Measurements from ENCODE around the gene ARAP2. TPM values are rescaled to one million over a fixed set of nuclear protein-coding genes. Genes with fewer than 3 reads are reported as not detected.

The ARAP2 gene
- total RNA-seq, 1 donor from 2014 or later, result 1.9 TPM

DNA sequence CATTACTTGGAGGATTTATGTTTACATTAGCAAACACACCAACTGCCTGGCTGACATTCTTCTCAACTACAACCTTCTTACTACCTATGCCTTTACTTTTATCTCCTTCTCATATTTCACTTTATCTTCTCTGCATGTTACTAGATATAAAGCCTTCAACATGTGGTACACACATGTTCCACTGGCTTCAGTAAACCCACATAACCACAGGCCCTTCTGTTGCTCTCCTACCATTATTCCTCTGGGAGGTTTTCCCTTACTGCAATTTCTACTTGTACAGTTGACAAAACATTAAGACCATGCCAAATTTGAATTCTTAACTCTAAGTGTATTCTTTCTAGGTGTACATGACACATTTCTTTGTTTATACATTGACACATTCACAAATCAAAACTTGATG lies 133.1 kb downstream of the ARAP2 start:
- DNase-seq, result no peak

DNA sequence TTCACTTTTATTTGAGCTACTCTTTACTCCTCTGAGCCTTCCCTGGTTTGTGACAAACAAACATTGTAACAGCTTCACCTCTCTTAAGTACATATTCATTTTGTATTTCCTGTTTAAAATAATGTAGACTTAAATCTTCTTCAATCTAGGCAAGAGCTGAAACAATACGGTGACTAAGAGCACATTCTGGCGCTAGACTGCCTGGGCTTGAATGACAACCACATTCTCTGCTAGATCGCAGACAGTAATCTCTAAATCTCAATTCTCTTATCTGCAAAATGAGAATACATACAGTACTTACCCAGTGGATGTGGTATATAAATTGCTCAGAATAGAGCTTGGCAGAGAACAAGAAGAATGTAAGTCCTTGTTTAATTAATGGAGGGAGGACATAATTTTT lies 144.8 kb downstream of the ARAP2 start:
- no peak for DNase-seq

DNA sequence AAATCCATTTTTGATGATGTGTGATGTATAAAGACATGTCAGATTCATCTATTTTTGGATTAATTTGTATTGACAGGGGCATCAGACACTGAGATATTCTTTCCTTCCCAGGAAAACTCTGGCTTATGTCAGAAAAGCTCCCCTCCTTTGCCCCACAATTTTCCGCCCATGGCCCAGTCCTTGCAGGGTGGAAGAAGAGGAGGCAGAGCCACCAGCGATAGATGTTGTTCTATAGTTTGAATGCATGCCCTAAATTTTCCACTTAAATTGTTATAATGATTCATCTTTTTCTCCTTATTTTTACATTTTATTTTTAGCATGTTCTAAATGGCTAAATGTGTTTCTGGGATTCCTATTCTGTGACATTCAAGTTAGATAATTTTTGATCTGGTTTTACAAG lies 149.3 kb downstream of the ARAP2 start:
- no peak for DNase-seq

DNA sequence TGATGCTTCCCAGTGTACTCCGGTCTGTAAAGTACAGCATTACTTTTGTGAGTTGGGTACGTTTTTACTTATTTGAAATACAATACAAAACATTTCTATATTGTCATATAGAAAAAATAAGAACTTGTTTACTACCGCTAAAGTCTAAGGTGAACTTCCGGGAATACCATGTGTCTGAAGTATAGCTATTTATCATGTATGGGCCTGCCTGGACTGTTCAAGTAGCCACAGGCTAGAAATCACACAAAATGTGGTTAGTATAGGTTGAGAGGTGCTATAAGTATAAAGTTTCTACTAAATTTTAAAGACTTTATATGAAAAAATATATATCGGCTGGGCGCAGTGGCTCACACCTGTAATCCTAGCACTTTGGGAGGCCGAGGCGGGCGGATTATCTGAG lies 152.3 kb downstream of the ARAP2 start:
- DNase-seq, result no peak

DNA sequence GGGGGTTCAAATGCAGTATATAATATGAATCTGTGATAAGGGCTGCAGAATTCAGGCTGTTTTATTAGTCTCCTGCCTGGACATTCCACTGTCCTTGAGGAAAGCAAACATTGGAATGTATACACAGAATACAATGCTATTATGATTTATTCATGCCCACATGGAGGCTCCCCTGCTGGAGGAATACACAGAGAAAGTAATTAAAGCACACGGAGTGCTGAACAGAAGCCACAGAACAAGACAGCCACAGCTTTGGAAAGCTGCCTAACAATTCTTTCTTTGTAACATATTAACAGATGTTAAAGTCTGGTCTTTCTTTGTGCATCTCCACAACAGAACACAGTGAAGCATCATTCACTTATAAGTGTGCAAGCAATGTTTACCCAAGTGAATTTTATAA lies 155.8 kb downstream of the ARAP2 start:
- DNase-seq, result no peak

DNA sequence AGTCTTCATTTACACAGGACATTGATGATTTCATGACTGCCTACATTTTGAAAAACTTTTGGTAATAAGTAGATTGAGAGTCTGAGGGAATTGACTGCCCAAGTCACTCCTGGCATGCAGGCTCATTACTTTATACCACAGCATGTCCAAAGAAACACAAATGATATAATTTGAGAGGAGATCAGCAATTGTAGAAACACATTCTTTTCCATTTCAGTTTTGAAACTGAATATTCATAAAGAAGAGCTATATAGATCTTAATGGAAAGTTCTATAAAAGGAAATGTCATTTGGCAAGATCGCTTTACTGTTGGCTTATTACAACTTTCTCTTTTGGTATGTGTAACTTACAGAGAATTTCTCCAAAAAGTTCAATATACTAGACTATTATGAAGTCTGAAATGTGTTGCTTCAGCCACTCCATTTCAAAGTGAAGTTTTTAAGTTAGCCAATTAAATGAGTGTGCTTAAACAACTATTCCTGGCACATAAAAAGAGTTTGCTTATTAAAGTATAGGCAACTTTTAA lies 158.0 kb downstream of the ARAP2 start:
- no peak for DNase-seq

DNA sequence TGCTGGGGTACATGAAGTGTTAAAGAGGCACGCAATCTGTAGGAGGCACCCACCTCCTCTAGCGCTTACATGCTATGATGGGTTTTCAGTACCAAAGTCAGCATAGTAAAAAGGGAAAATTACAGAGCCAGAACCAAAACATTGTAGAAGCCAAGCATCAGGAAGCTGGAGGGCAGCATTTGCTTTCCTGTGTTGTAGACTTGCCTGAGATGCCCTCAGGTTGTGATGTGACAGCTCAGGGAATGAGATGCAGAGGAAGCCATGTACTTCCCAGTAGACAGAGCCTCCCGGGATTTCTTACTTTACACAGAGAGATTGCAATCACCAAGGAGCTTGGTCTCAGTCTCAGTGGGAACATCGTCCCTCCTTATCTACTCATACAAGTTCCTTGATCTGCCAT lies 161.5 kb downstream of the ARAP2 start:
- no peak for DNase-seq

DNA sequence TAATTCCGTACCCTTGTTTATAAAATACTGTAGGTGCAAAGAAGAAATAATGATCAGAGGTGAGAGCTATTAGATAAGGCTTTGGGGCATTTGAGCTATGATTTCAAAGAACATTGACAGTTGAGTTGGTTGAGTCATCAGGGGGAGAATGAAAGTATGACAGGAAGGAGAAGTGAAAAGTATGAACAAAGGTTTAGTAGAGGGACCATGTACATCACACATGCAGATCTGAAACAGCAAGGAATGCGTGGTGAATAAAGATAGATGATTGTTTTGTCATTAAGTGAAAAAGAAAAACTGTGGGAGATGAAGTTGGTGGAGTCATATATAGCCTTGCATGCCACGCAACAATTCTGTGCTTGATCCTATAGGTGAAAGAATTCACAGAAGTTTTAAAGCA lies 163.1 kb downstream of the ARAP2 start:
- DNase-seq, result no peak

DNA sequence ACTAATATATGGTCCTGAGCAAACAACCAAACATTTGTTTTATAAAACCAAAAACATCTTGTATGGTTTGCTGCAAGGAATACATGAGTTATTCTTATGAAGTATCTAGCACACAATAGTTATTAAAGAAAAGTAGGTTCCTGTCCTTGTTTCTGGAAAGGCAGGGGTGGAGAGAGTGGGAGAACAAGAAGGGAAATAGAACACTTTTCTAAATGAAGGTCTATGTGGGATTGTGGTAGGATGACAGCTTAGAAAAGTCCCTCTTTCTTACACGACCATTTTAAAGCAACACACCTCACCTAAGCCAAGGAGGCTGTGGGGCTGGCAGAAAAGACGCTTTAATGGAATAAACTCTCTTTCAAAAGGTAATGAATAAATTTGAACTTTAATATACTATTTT lies 164.6 kb downstream of the ARAP2 start:
- DNase-seq, result no peak

DNA sequence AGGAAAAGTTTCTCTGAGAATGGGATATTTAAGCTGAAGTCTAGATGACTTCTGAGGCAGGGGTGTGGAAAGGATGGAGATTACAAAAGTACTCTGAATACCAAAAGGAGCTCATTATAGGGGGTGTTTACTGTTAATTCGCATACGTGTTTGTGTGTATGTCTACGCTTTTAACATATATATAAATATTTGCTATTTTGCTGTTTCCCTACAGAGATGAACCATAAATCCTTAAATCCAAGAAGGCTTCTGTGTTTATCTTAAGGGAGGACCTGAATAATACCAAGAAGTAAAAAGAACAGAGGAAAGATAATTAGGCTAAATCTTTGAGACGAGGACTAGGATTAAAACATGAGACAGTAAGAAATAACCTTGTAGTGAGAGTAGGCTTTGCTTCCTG lies 166.0 kb downstream of the ARAP2 start:
- no peak for DNase-seq

DNA sequence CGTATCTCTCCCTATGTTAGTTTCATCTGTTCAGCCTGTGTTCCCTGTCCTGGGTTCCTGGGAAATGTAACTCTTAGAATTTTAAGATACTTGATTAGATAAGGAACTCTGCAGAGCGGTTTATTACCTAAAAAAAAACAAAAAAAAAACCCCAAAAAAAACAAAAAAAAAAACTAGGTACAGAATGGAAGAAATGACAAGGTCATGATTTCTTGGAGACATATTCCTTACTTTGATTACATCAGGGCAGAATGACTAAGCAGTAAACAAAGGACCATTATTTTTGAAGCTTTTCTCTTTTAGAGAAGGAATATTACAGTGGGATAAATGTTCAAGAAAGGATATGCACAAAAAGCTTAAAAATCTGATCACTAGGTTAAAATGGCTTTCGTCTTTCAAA lies 171.8 kb downstream of the ARAP2 start:
- DNase-seq, result no peak

DNA sequence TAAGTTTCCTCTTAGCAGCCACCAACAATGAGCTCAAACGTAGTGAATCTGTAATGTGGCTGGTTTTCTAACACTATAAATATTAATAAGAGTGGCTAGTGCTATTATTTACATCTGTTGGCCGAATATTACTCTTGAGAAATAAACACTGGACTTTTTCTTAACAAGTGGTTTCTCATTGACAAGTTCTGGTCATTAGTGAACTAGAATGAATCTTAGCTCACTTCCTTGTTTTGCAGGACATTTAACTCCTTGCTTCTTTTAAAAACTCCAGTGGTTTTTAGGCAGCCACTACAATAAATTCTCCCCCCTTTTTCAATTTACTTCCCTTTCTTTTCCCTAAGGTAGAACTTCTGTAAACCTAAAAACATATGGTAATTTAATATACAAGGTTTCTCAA lies 177.2 kb downstream of the ARAP2 start:
- no peak for DNase-seq

DNA sequence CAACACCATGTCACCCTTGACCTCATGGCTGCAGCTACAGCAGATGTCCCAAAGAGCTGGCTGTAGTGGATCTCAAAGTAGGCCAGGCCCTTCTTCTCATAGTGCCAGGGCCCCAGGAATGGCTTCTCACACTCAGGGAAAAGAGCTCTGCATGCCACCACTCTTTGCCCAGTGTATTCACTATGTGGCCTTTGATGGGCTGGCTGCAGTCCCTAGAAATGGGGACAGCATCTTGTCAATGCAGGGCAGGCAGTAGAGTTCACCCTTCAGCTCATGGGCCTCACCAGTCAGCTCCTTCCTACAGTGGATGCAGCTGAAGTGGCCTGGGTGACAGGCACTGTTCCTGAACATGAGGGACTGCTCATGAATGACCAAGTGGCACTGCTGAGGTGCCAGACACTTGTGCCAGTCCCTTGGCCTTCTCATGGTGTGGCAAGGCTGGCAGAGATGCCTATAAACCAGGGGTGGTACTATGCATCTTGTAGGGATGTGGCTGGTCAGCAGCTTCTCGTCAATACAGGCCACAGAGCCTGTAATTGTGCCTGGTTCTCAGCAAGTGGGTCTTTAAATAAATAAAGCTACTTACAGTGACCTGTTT lies 178.9 kb downstream of the ARAP2 start:
- no peak for DNase-seq

DNA sequence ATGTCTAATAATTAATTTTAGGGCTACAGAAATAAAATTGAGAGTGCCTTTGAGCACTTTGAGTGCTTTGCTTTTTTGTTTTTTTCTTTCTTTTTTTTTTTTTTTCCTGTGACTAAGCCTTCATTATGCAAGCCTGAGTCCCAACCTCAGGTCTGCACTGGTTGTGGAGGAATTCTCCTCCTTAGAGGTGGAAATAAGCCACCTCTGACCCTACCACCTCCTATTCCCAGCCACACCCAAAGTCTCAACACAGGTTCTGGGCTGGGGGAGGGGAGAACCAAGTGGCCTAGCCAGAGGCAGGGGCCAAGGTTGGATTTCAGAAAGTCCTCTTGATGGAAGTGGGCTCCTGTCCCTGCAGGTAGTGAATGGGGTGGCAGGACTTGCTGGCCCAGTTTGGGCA lies 180.2 kb downstream of the ARAP2 start:
- no peak for DNase-seq

DNA sequence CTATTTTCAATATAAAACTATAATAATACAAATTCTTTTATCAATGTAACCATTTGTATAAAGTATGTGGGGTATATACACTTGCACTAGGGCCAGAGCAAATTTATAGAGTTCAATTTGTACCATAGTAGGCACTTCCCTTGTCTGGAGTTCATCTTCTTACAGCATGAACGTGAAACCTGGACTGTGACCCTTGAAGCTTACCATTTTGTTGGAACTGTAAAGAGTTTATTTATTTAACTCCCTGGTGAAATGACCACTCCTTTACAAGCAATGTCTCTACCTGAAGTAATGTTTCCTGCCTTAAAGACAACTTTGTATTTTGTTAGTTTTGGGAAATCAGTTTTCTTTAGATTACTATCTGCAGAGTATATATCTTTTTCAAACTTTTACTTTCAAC lies 188.2 kb downstream of the ARAP2 start:
- DNase-seq, result no peak

DNA sequence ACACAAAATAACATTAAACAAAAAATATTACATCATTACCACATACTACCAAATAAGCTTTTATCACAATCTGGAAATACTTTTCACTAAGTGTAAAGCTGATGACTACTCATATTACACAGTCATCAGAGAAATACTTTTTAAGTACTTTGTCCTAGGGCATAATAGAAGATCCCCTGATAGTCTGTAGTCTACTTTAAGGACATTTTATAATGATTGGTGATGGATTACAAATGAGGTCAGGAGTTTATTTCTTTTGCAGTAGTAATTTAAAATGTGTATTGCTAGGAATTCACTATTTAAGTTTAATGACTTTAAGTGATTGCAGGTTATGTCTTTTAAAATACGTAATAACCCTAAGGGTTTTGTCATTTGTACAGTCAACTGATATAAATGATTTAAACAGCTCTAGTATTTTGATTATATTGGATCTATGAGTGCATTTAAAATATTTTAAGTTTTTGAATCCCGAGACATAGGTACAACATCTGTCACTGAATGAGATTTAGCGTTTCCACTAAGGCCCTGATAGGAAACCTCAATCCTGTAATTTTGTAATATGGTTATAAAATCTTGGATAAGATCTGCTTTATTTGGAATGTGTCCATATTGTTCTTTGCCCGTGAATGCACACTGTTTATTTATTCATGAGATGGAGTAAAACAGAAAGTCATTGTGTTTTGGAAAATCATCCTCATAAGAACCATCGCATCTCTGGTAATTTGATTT lies 189.5 kb downstream of the ARAP2 start:
- no peak for DNase-seq

DNA sequence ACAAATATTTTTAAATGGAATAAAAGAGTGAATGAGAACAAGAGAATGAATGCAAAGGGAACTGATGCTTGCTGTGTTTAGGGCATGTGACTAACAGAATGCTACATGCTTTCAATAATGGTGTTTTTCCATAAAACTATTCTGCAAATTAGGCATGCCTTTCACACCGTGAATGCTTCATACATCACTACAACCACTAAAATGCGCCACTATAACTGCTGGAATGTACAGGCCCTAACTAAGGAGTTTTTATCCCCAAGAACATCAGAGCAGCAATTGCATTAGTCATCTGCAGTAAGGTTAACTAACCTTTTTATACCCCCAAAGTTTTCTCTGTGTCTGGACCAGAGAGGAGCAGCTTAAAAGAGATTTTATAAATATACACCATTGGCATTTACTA lies 190.4 kb downstream of the ARAP2 start:
- no peak for DNase-seq

DNA sequence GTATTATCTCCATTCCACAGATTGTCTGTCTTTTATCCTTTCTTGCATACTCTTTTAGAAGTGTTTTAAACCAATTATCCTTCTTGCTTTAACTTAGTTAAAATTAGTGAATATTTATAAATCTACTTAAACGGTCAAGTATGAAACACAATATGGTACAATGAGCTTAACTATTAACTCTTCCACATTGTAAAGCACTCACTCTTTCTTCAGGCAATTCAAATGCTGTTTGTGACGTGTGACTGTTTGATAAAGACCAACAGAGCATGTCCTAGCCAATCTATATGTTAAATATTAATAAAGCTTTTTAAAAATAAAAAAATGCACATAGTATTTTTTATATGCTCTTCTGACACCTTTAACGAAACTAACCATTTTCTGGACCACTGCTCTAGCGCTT lies 192.7 kb downstream of the ARAP2 start:
- DNase-seq, result no peak

DNA sequence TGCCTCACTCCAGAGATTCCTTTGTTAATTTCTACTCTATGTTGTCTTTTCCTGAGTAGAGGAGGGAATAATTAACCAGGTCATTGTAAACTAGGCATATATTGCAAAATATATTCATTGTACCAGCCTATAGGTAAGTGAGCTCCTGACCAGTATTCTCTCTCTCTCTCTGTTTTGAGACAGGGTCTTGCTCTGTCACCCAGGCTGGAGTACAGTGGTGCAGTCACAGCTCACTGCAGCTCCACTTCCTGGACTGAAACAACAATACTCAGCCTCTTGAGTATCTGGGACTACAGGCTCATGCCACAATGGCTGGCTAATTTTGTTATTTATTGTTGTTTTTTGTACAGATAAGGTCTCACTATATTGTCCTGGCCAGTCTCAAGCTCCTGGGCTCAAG lies 198.3 kb downstream of the ARAP2 start:
- DNase-seq, result no peak

DNA sequence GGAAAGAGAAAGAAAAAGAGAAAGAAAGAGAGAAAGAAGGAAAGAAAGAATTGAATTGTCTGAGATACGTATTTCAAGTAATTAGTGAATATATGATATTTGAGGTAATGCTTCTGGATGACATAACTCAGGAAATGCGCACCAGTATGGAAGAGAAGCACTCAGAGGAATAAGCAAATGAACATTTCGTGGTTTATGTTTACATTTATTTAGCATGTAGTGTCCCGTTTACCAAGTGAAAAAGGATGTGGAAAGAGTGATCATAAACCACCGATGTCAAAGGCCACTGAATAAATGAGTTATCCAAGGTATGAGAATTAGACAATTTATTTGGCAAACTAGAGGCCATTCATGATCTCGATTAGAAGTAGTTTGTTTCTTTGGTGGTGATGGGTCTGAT lies 200.4 kb downstream of the ARAP2 start:
- no peak for DNase-seq

DNA sequence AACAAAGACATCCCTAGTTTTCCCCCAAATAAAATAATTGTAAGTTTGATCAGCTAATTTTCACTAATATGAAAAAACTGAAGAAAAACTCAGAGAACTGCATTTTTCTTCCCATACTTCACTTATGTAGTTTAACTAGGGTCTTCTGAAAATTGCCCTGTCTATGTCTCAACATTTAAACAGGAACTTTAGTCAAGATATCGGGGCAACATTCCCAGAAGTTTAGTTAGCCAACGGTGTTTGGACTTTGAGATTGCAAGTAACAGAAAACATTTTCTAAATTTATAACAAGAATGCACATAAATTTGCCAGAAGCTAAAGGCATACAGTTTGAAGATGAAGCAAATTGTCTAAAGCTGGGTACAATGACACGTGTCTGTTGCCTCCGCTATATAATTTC lies 201.1 kb downstream of the ARAP2 start:
- DNase-seq, result no peak

DNA sequence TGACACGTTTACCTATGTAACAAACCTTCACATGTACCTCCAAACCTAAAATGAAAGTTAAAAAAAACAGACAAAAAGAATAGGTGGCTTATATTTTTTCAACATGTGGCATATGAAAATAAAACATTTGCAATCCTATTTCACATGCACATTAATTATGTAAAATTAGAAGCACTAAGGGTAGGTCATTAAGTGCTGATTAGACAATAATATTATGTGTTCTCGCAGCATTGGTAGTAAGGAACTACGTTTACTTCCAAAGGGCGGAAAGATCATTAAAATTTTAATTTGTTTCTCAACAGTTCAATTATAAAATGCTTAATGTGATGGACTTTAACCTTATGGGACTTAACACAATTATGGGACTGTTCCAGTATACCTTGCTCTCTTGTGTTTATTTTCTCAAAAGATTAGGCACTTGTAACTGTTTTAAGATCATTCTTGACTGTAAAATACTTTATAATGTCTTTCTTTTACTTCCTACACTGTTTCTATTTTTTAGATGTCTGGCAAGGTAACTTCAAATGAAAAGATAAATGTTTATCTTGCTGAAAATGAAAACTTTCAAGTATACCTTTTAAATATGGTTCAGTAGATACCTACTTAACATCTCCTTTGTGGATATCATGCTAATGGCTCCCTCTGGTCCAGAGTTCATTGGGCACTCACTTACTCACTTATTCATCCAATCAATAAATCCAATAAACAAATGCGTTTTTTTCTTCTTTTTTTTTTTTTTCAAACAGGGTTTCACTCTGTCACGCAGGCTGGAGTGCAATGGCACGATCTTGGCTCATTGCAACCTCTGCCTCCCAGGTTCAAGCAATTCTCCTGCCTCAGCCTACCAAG lies 202.0 kb downstream of the ARAP2 start:
- no peak for DNase-seq

DNA sequence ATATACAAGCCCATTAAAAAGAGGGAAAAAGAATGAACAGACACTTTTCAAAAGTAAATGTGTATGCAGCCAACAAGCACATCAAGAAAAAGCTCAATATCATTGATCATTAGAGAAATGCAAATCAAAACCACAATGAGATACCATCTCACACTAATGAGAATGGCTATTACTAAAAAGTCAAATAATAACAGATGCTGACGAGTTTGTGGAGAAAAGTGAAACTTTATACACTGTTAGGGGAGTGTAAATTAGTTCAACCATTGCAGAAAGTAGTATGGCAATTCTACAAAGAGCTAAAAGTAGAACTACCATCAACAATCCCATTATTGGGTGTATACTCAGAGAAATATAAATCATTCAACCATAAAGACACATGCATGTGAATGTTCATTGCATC lies 203.0 kb downstream of the ARAP2 start:
- no peak for DNase-seq

DNA sequence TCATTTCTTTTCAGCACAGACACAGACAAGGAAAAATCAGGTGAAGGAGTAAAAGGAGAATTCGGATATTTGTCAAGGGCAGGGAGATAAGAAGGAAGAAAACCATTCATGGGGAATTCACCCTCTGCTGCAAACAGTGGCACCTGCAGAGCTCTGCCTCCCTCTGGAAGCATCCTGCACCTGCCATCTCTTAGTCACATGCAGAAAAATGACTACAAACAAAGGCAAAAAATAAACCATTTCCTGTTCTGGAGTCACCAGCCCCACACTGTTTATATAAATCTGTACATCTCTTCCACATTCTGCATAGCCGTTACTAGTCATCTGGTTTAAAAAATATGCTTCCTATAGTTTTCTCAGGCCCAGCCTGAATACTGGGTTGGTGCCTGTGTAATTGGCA lies 205.3 kb downstream of the ARAP2 start:
- no peak for DNase-seq

Data from dermis blood vessel endothelial cell (primary cell).